GM19240 (cell line): ENCODE data around the gene CFLAR.
"Not testable (repeated sequence)": the region's sequence is repeated elsewhere in the genome, so short reads cannot be mapped to it uniquely, and the experiment has no call there.

Source experiments
- DNase-seq: peaks from one replicate; pipeline ENCODE4 v3.0.0; 2011; ENCODE audit warnings: low spot score; ENCODE audit not compliant: insufficient read length

The CFLAR gene

DNA sequence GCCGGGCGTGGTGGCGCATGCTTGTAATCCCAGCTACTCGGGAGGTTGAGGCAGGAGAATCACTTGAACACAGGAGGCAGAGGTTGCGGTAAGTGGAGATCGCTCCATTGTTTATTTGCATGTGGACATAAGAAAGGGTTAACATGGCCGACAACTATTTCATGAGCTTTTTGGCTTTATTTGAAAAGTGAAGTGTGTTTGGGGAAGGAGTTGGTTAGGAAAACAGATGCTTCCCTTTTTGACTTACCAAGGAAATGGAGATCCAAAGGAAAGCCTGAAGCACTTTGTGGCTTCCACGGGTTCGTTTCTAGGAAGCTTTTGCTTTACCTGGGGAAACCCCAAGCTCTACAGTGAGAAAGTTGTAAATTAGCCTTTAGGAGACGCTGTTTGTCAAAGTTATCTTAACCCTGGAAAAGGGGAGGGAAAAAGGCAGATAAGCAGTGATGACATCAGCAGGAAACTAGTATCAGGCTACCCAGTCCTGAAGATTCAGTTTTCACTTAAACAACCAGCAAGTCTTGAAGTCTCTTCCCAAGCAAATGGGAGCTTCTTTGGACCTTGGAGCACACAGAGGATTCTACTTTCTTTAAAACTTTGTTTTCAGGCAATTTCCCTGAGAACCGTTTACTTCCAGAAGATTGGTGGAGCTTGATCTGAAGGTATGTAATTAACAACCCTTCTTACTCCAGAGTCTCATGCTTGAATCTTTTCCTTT is 66.8 kb downstream of the CFLAR start, which contains the start of gene CASP10:
Gene CASP10, plus strand, starts transcription at position 492 of the 715 bp plus-strand sequence. CDS start 2,637 bp downstream, outside the sequence.
- peak; percentile 54 for DNase-seq

GRCh38 chr2:201183365-201183727 is 67.4 kb downstream of the CFLAR start:
- no peak for DNase-seq

- DNase-seq, result not testable (repeated sequence)
These were observed 67.9 kb downstream of the CFLAR start for GRCh38 chr2:201183835-201184234.

- not testable (repeated sequence) for DNase-seq
These were observed 68.3 kb downstream of the CFLAR start for GRCh38 chr2:201184248-201184647.

DNA sequence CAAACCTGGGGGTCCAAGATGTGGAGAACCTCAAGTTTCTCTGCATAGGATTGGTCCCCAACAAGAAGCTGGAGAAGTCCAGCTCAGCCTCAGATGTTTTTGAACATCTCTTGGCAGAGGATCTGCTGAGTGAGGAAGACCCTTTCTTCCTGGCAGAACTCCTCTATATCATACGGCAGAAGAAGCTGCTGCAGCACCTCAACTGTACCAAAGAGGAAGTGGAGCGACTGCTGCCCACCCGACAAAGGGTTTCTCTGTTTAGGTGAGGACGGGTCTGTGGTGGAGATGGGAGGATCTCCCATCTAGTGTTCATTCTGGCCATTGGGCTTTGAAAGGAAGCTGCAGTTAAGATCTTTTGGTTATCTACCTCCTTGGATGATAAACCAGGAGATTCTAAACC is 69.9 kb downstream of the CFLAR start:
- no peak for DNase-seq

GRCh38 chr2:201186982-201187381 is 71.0 kb downstream of the CFLAR start:
- DNase-seq, result no peak

- no peak for DNase-seq
These were observed 72.5 kb downstream of the CFLAR start for GRCh38 chr2:201188449-201188848.

DNA sequence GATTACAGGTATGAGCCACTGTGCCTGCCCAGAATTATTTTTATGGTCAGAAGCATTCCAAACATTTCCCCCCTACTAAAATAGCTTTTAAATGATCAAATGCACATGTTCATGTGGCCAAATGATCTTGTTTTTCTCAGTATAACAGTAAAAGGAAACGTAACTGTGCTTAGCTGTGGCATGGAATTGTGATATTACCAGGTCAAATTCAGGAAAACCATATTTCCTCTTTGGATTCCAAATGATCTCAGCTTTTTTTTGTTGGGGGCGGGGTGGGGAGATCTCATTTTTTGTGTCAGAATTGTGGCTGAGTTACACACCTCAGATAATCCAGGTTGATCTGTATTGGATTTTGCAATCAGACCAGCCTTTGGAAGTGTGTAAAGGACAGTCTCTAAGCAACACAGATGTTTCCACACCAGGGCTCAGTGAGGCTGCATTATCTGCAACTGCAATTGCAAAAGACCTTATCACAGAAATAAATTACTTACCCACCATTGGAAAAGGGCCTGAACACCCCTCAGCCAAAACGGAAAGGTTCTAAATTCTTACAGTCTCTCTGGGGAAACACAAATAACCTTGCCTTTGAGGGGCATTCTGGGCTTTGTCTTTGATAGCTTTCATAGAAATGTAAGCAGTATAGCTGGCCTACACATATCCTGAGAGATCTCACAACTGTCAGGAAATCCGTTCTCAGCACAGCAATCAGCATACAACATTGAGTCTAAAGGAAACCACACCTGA is 75.3 kb downstream of the CFLAR start:
- DNase-seq, result no peak

GRCh38 chr2:201194097-201194496 is 78.1 kb downstream of the CFLAR start:
- DNase-seq, result peak; percentile 48

DNA sequence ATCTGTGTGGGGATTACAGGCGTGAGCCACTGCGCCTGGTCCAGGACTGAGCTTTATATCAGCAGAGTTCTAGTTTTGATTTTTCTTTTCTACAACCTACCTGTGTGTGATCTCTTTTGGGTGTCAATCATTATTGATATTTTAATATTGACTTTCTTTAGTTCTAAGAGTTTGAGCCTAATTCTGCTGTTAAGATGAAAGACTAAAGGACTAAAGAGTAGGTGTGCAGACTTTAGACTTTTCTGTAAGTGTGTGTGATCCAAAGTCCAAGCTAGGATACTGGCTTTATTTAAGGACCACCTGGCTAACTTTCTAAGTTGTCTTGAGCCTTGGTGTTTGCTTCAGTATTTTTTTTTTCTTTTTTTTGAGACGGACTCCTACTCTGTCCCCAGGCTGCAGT is 79.4 kb downstream of the CFLAR start:
- no peak for DNase-seq

- no peak for DNase-seq
These were observed 80.0 kb downstream of the CFLAR start for GRCh38 chr2:201196003-201196402.

GRCh38 chr2:201196803-201197202 is 80.8 kb downstream of the CFLAR start:
- DNase-seq, result no peak

DNA sequence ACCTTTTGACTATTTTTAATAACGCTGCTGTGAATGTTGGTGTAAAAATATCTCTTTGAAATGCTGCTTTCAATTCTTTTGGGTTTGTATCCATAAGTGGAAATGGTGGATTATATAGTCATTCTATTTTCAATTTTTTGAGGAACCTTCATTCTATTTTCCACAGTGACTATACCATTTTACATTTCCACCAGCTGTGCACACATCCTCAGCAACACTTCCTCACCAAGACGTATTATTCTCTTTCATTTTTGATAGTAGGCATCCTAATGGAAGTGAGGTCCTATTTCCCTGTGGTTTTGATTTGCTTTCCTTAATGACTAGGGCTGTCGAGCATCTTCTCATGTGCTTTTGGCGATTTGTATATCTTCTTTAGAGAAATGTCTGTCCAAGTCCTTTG is 81.8 kb downstream of the CFLAR start:
- no peak for DNase-seq

- no peak for DNase-seq
These were observed 83.9 kb downstream of the CFLAR start for GRCh38 chr2:201199847-201200246.

GRCh38 chr2:201200345-201200744 is 84.4 kb downstream of the CFLAR start:
- DNase-seq, result no peak

DNA sequence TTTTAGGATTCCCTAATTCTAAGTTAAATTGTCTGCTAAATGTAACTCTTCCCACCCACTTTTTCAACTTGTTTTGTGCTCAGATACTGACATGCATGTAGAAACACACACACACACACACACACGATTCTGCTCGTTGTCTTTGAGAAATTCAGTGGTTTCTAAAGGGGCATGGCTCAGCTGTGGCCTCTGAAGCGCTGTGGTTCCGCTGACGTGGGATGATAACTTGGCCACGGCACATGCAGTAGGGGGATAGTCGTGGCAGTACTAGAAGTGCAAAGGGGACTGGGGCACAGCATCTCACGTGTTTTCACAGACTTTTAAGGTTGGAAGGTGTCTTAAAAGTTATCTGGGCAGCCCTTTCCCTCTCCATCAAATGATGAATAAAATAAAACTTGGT is 85.4 kb downstream of the CFLAR start:
- DNase-seq, result no peak

GRCh38 chr2:201203916-201204654 is 88.1 kb downstream of the CFLAR start:
- no peak for DNase-seq

GRCh38 chr2:201204655-201205514 is 88.9 kb downstream of the CFLAR start:
- DNase-seq, result no peak

- DNase-seq, result no peak
These were observed 89.5 kb downstream of the CFLAR start for GRCh38 chr2:201205515-201205849.

DNA sequence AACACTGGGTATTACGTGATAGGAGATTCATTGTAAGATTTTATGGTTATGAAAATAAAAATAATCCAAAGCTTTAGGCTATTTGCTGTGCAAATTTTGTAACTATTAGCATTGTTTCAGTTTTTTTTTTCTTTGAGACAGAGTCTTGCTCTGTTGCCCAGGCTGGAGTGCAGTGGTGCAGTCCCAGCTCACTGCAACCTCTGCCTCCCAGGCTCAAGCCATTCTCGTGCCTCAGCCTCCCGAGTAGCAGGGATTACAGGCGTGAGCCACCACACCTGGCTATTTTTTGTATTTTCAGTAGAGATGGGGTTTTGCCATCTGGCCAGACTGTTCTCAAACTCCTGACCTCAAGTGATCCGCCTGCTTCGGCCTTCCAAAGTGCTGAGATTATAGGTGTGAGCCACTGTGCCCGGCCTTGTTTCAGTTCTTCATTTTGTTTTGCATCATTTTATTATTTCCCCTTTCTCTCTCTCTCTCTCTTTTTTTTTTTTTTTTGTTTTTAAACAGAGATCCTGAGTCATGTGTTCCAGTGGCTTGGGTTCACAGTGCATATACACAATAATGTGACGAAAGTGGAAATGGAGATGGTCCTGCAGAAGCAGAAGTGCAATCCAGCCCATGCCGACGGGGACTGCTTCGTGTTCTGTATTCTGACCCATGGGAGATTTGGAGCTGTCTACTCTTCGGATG is 92.7 kb downstream of the CFLAR start:
- no peak for DNase-seq

GRCh38 chr2:201215963-201216362 is 100.0 kb downstream of the CFLAR start:
- DNase-seq, result no peak
